ENCODE data around the gene UTP20. TPM values are rescaled to one million over a fixed set of nuclear protein-coding genes. Genes with fewer than 3 reads are reported as not detected.

Gene UTP20
- total and polyA plus RNA-seq, 2 donors (not counting 3 experiments of a cell fraction or from before 2014, with no cell fraction given), result 4.6 to 23.1 TPM

DNA sequence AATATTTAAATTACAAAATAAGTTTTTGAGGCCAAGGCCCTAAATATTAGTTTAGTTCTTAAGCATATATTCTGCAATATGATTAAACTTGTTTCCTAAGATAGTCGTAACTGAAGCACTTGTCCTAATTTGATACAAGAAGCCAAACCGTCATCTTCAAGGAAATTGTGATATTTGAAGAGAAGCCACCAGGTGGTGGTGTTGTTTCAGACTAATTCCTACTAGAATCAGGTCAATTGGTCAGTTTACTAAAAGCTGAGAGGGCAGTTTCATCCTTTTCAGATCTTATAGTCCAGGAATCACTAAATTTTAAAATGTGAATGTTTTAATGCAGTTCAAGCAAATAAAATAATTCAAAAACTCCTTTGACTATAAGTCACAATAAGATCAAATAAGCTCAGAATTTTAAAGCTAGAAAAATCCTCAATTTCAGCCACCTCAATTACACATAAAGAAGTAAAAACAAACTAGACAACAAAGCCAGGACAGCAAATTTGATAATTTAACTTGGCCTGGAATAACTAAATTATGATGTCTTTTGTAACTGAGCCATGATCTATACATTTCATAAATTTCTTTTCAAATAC, 134.7 kb downstream of the UTP20 start:
- DNase-seq (ENCODE audit: low read depth, low spot score) (peak; percentile 76), FAIRE-seq (peak; percentile 83)
- CTCF ChIA-PET, result interaction anchor here (0.6 to 1.5 kb wide), 26 partner anchors 9 to 1396 kb away, joined by 3 to 57 read pairs (median 4); partner anchors contain the start of gene GNPTAB
- Histone ChIP-seq H4K20me1 (replicated peaks; ENCODE audit: control insufficient read depth, extremely low read depth, insufficient read depth, low read length) (no peaks in the 10 kb centered on the region), H3K9ac (replicated peaks; ENCODE audit: extremely low read depth, insufficient read depth, low read length) (no peak overlapping the region), H3K4me1 (ENCODE audit: control insufficient read depth, extremely low read depth, insufficient read depth, low read length) (no peaks in the 10 kb centered on the region), H3K4me2 (ENCODE audit: insufficient read depth, low read length) (no peak overlapping the region), H3K4me3 (replicated peaks in 1 of 3; ENCODE audit: insufficient read depth in 1 of 3, low read depth in 1 of 3, low read length in 3 of 3) (no peak overlapping the region), H3K79me2 (ENCODE audit: control insufficient read depth, insufficient read depth, low read length) (no peaks in the 10 kb centered on the region), H2AFZ (ENCODE audit: low read depth, low read length) (no peak overlapping the region), H3K36me3 (ENCODE audit: control insufficient read depth in 2 of 2, extremely low read depth in 1 of 2, insufficient read depth in 2 of 2, low read length in 2 of 2) (no peaks in the 10 kb centered on the region), H3K9me3 (replicated peaks; ENCODE audit: control insufficient read depth, insufficient read depth, low read length) (no peaks in the 10 kb centered on the region), H3K9me1 (replicated peaks; ENCODE audit: control insufficient read depth, extremely low read depth, insufficient read depth, low read length) (no peaks in the 10 kb centered on the region), H3K27ac (ENCODE audit: insufficient read depth, low read depth, low read length) (no peak overlapping the region), H3K27me3 (ENCODE audit: control insufficient read depth in 2 of 2, insufficient read depth in 2 of 2, low read length in 2 of 2) (peaks cover 0 to 4% of the 10 kb centered on the region in 2 experiments)
- dilution Hi-C loops (cut with MboI; ENCODE audit: extremely low pct_ligation_motif_present, low sequenced_read_pairs), result no loop called here
- intact Hi-C loops (cut with micrococcal nuclease), result loop anchor here (1.0 to 2.0 kb wide), 5 partner anchors 345 to 522 kb away; partner anchors contain the start of gene GNPTAB
- BruUV-seq (replicated peaks), result no TSS peak
- TF ChIP-seq, protein P1, sequence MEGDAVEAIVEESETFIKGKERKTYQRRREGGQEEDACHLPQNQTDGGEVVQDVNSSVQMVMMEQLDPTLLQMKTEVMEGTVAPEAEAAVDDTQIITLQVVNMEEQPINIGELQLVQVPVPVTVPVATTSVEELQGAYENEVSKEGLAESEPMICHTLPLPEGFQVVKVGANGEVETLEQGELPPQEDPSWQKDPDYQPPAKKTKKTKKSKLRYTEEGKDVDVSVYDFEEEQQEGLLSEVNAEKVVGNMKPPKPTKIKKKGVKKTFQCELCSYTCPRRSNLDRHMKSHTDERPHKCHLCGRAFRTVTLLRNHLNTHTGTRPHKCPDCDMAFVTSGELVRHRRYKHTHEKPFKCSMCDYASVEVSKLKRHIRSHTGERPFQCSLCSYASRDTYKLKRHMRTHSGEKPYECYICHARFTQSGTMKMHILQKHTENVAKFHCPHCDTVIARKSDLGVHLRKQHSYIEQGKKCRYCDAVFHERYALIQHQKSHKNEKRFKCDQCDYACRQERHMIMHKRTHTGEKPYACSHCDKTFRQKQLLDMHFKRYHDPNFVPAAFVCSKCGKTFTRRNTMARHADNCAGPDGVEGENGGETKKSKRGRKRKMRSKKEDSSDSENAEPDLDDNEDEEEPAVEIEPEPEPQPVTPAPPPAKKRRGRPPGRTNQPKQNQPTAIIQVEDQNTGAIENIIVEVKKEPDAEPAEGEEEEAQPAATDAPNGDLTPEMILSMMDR (IDR thresholded peaks at IDR 0.05; ENCODE audit: extremely low read depth in 1 of 2, insufficient read depth in 1 of 2, low read depth in 1 of 2, low read length in 2 of 2), result peak; percentile 30 to 39
- no peak for TF ChIP-seq POLR2AphosphoS5 (IDR thresholded peaks at IDR 0.05; ENCODE audit: insufficient read depth, low read depth, low read length)
- POLR2A ChIA-PET, result no interaction called here

DNA sequence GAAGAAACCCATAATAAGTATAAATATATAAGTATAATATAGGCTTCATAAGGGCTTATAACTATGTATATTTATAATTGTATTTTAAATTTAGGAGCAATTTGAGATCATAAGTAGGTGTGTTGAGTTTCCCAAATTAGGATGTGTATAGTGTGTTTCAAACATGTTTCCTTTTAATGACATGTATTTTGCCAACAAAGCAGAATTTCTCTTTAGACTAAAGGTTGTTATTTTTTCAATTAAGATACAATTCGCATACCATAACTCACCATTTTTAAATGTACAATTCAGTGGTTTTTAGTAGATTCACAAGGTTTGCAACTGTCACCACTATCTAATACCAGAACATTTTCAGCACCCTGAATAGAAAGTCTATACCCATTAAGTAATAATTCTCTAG, 135.3 kb downstream of the UTP20 start:
- Histone ChIP-seq H4K20me1 (replicated peaks; ENCODE audit: control insufficient read depth, extremely low read depth, insufficient read depth, low read length) (no peaks in the 10 kb centered on the region), H3K4me3 (replicated peaks in 1 of 3; ENCODE audit: insufficient read depth in 1 of 3, low read depth in 1 of 3, low read length in 3 of 3) (no peak overlapping the region), H3K9ac (replicated peaks; ENCODE audit: extremely low read depth, insufficient read depth, low read length) (no peak overlapping the region), H3K4me1 (ENCODE audit: control insufficient read depth, extremely low read depth, insufficient read depth, low read length) (no peaks in the 10 kb centered on the region), H3K79me2 (ENCODE audit: control insufficient read depth, insufficient read depth, low read length) (no peaks in the 10 kb centered on the region), H2AFZ (ENCODE audit: low read depth, low read length) (no peak overlapping the region), H3K9me3 (replicated peaks; ENCODE audit: control insufficient read depth, insufficient read depth, low read length) (no peaks in the 10 kb centered on the region), H3K4me2 (ENCODE audit: insufficient read depth, low read length) (no peak overlapping the region), H3K36me3 (ENCODE audit: control insufficient read depth in 2 of 2, extremely low read depth in 1 of 2, insufficient read depth in 2 of 2, low read length in 2 of 2) (no peaks in the 10 kb centered on the region), H3K27ac (ENCODE audit: insufficient read depth, low read depth, low read length) (no peak overlapping the region), H3K27me3 (ENCODE audit: control insufficient read depth in 2 of 2, insufficient read depth in 2 of 2, low read length in 2 of 2) (peaks cover 0 to 4% of the 10 kb centered on the region in 2 experiments), H3K9me1 (replicated peaks; ENCODE audit: control insufficient read depth, extremely low read depth, insufficient read depth, low read length) (no peaks in the 10 kb centered on the region)
- intact Hi-C loops (cut with micrococcal nuclease) (loop anchor here (2.0 kb wide), 1 partner anchor 416 kb away; the partner anchor contains the start of gene GNPTAB), dilution Hi-C loops (cut with MboI; ENCODE audit: extremely low pct_ligation_motif_present, low sequenced_read_pairs) (no loop called here)
- no TSS peak for BruUV-seq (replicated peaks)
- no peak for FAIRE-seq
- POLR2A ChIA-PET, result no interaction called here
- TF ChIP-seq JUN (IDR thresholded peaks at IDR 0.05; ENCODE audit: borderline replicate concordance, insufficient read depth, insufficient read length, low read depth) (no peak), MYC (IDR thresholded peaks at IDR 0.05; ENCODE audit: low read depth, low read length) (no peak), POLR2AphosphoS5 (IDR thresholded peaks at IDR 0.05; ENCODE audit: insufficient read depth, low read depth, low read length) (no peak), EZH2 (IDR thresholded peaks at IDR 0.05; ENCODE audit: borderline replicate concordance, low read depth, low read length, severe bottlenecking) (no peak), FOS (IDR thresholded peaks at IDR 0.05; ENCODE audit: borderline replicate concordance, insufficient read depth, low read length) (no peak), GATA2 (IDR thresholded peaks at IDR 0.05; ENCODE audit: insufficient read depth, insufficient read length, low read depth, low read length) (no peak), POLR2A (IDR thresholded peaks at IDR 0.05; ENCODE audit: low read depth, low read length) (no peak)
- TF ChIP-seq, protein P1 (IDR thresholded peaks at IDR 0.05; ENCODE audit: extremely low read depth in 1 of 2, insufficient read depth in 1 of 2, low read depth in 1 of 2, low read length in 2 of 2), result no peak
- TF ChIP-seq, protein P2, sequence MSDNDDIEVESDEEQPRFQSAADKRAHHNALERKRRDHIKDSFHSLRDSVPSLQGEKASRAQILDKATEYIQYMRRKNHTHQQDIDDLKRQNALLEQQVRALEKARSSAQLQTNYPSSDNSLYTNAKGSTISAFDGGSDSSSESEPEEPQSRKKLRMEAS (IDR thresholded peaks at IDR 0.05; ENCODE audit: insufficient read depth, insufficient read length), result no peak
- DNase-seq (ENCODE audit: low read depth, low spot score), result no peak
- CTCF ChIA-PET, result interaction anchor here (0.6 to 1.5 kb wide), 26 partner anchors 10 to 1396 kb away, joined by 3 to 57 read pairs (median 4); partner anchors contain the start of gene GNPTAB

All from endothelial cell of umbilical vein (primary cell).